Measurements from ENCODE around the gene TCF12. TPM values are rescaled to one million over a fixed set of nuclear protein-coding genes. Genes with fewer than 3 reads are reported as not detected.

Gene TCF12
- total and polyA plus RNA-seq, 2 of the 8 experiments (the other 6 are each of a cell fraction or from before 2014, with no cell fraction given) = 85.8 to 101 TPM

DNA sequence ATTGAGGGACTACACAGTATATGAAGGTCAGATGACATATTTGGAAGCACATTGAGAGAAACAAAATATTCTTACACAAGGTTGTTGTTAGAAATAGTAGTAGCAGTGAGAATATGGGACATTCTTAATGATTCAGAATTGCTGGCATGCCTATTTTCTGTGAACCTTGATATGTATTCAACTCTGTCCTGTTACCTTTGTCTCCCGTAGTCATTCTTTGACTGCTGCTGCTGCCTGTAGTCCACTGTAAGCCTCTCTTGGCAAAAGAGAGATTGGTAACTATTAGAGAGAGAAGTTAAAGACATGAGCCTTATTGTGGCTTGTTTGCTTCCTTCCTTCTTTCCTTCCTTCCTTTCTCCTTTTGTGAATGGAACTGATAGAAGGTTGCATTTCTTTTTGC lies 64.5 kb downstream of the TCF12 start:
- no peak for FAIRE-seq
- no peak overlapping the region for H3K27ac ChIP-seq (ENCODE audit: low read depth, low read length)
- CTCF ChIA-PET (ENCODE audit: partially characterized antibody) = no interaction called here
- TF ChIP-seq SAP30 (IDR thresholded peaks at IDR 0.05; ENCODE audit: insufficient read depth, insufficient replicate concordance, low read length) (no peak), POLR2AphosphoS5 (IDR thresholded peaks at IDR 0.05; ENCODE audit: low read depth, low read length) (no peak), JUND (IDR thresholded peaks at IDR 0.05; ENCODE audit: low read length) (no peak), SP1 (IDR thresholded peaks at IDR 0.05; ENCODE audit: low read depth, low read length) (no peak), GTF2F1 (IDR thresholded peaks at IDR 0.05; ENCODE audit: borderline replicate concordance, low read depth, low read length) (no peak), RAD21 (IDR thresholded peaks at IDR 0.05 in 1 of 2, conservative IDR thresholded peaks at IDR 0.05 in 1 of 2; ENCODE audit: low read depth in 2 of 2, low read length in 2 of 2) (no peak), BRCA1 (IDR thresholded peaks at IDR 0.05; ENCODE audit: low read depth, low read length) (no peak), ZNF274 (IDR thresholded peaks at IDR 0.05; ENCODE audit: borderline replicate concordance, extremely low read depth, low read length) (no peak), TBP (IDR thresholded peaks at IDR 0.05; ENCODE audit: low read depth, low read length) (no peak)
- TF ChIP-seq, protein P1, sequence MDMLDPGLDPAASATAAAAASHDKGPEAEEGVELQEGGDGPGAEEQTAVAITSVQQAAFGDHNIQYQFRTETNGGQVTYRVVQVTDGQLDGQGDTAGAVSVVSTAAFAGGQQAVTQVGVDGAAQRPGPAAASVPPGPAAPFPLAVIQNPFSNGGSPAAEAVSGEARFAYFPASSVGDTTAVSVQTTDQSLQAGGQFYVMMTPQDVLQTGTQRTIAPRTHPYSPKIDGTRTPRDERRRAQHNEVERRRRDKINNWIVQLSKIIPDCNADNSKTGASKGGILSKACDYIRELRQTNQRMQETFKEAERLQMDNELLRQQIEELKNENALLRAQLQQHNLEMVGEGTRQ (IDR thresholded peaks at IDR 0.05; ENCODE audit: low read length) = no peak
- TF ChIP-seq, protein P2, sequence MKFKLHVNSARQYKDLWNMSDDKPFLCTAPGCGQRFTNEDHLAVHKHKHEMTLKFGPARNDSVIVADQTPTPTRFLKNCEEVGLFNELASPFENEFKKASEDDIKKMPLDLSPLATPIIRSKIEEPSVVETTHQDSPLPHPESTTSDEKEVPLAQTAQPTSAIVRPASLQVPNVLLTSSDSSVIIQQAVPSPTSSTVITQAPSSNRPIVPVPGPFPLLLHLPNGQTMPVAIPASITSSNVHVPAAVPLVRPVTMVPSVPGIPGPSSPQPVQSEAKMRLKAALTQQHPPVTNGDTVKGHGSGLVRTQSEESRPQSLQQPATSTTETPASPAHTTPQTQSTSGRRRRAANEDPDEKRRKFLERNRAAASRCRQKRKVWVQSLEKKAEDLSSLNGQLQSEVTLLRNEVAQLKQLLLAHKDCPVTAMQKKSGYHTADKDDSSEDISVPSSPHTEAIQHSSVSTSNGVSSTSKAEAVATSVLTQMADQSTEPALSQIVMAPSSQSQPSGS (IDR thresholded peaks at IDR 0.05; ENCODE audit: low read length) = no peak

More for the DNA sequence above, 64.5 kb downstream of the TCF12 start:
- H2AFZ ChIP-seq (ENCODE audit: low read length) = no peak overlapping the region
- H3K27me3 ChIP-seq (replicated peaks in 1 of 4; ENCODE audit: control insufficient read depth in 3 of 4, extremely low read depth in 1 of 4, insufficient read depth in 3 of 4, low read length in 3 of 4) = no peaks in the 10 kb centered on the region
- no peak overlapping the region for H3K56ac ChIP-seq (replicated peaks; ENCODE audit: insufficient read length, low read depth, low read length)
- H3K4me1 ChIP-seq (replicated peaks in 1 of 4; ENCODE audit: control insufficient read depth in 3 of 4, insufficient read depth in 4 of 4, low read length in 3 of 4) = no peaks in the 10 kb centered on the region; a peak in 2 of 7 replicates
- H2AK5ac ChIP-seq (ENCODE audit: low read depth, low read length) = no peak overlapping the region
- no peak overlapping the region for H2BK15ac ChIP-seq (ENCODE audit: low read length)
- H3K23ac ChIP-seq (ENCODE audit: insufficient read length) = no peak overlapping the region
- no peak overlapping the region for H2BK5ac ChIP-seq (ENCODE audit: low read depth, low read length)
- H2BK20ac ChIP-seq (ENCODE audit: low read length) = no peak overlapping the region
- DNase-seq (ENCODE audit: low read depth in 1 of 2, low spot score in 2 of 2) = no peak
- no peak overlapping the region for H3K14ac ChIP-seq (ENCODE audit: insufficient read length)
- no peaks in the 10 kb centered on the region for H3K36me3 ChIP-seq (ENCODE audit: control insufficient read depth in 2 of 4, insufficient read depth in 4 of 4, low read length in 3 of 4)
- H4K20me1 ChIP-seq (replicated peaks in 1 of 2; ENCODE audit: control insufficient read depth in 1 of 2, insufficient read depth in 2 of 2, low read length in 2 of 2) = peaks cover 2 to 4% of the 10 kb centered on the region in 2 experiments
- H3K4ac ChIP-seq (replicated peaks; ENCODE audit: insufficient read length, low read depth, low read length) = no peak overlapping the region
- H3K9me3 ChIP-seq (ENCODE audit: insufficient read depth in 2 of 2, low read depth in 1 of 2, low read length in 1 of 2) = no peaks in the 10 kb centered on the region
- H2BK12ac ChIP-seq (ENCODE audit: low read depth, low read length) = no peak overlapping the region
- no peak overlapping the region for H3K18ac ChIP-seq (ENCODE audit: extremely low read depth, low read length)
- no peak overlapping the region for H4K5ac ChIP-seq (ENCODE audit: insufficient read length, low read depth, low read length)
- no peak overlapping the region for H3K4me3 ChIP-seq (ENCODE audit: extremely low read depth in 1 of 4, insufficient read depth in 2 of 4, low read depth in 3 of 4, low read length in 4 of 4)
- H3K4me2 ChIP-seq (ENCODE audit: insufficient read depth in 1 of 2, low read depth in 2 of 2, low read length in 2 of 2) = no peak overlapping the region
- H3K79me2 ChIP-seq (ENCODE audit: control insufficient read depth in 1 of 2, insufficient read depth in 2 of 2, low read length in 2 of 2) = peaks cover 0 to 97% of the 10 kb centered on the region in 2 experiments; a peak in 2 of 4 replicates
- no peaks in the 10 kb centered on the region; the same call in 1 of the 2 replicates for H3K79me1 ChIP-seq (ENCODE audit: low read depth, low read length)
- H4K91ac ChIP-seq (replicated peaks; ENCODE audit: insufficient read length, low read length) = no peak overlapping the region
- H3K23me2 ChIP-seq (ENCODE audit: low read depth, low read length) = no peaks in the 10 kb centered on the region; the same call in 1 of the 2 replicates
- POLR2A ChIA-PET (ENCODE audit: partially characterized antibody) = no interaction called here
- WGBS, 2 experiments (ENCODE audit: extremely low coverage in 1 of 2, insufficient coverage in 1 of 2, insufficient read length in 1 of 2, insufficient replicate concordance in 2 of 2, low coverage in 1 of 2, low lambda C conversion rate in 2 of 2, missing lambda C conversion rate in 1 of 2) = 74% methylated on average over 1 of the region's 1 CpG; no CpG with 5 or more reads in 1 of the 2 experiments
- no peak overlapping the region for H4K8ac ChIP-seq (ENCODE audit: extremely low read depth, insufficient read depth, low read length)
- H2BK120ac ChIP-seq (replicated peaks; ENCODE audit: low read depth, low read length) = no peak overlapping the region
- H3K9ac ChIP-seq (replicated peaks in 1 of 4; ENCODE audit: extremely low read depth in 1 of 4, low read depth in 3 of 4, low read length in 3 of 4) = no peak overlapping the region
